Body of pancreas (tissue), 4 donors: ENCODE measurements around the gene SLC25A33.

ENCODE experiments used
- CTCF ChIP-seq, 7 experiments: fragments of 450-650 bp in 4 of 7; fragments of 200-600 bp in 3 of 7; sonication (generic) in 3 of 7; IDR thresholded peaks; one replicate each; pipeline ENCODE4 v1.5.1; 2016 to 2019; ENCODE audit warnings: antibody characterized with exemption in 7 of 7
- POLR2A ChIP-seq, 3 donors: fragments of 450-650 bp; IDR thresholded peaks; one replicate each; pipeline ENCODE4 v1.6.1; 2016; ENCODE audit warnings: antibody characterized with exemption in 3 of 3, mild to moderate bottlenecking in 2 of 3

GRCh38 chr1:9613625-9614299, 74.5 kb downstream of the SLC25A33 start:
- TF ChIP-seq CTCF (IDR thresholded peaks at IDR 0.05): no peak
- no peak for TF ChIP-seq POLR2A (IDR thresholded peaks at IDR 0.05)
